K562 (cell line): ENCODE data around the gene GLRX2. TPM values are rescaled to one million over a fixed set of nuclear protein-coding genes. Genes with fewer than 3 reads are reported as not detected.

Source experiments
- ATAC-seq: fragments of 200-7000 bp; cut with Tn5 transposase; 3 replicates; pipeline ENCODE4 v1.9.1; 2020; ENCODE audit warnings: moderate library complexity
- BruUV-seq: library from RNA; stranded (reverse); fragments of 400-500 nt; replicated peaks from 2 replicates; lab custom pipeline; 2021; lab: Mats Ljungman, UMichigan
- CTCF ChIA-PET: fragments of 300-600 bp; formaldehyde crosslinking; extraction: SDS; loops from one replicate; lab custom pipeline; 2021; ENCODE audit warnings: low intra/inter-chr PET ratio; lab: Yijun Ruan, JAX
- POLR2A ChIA-PET: fragments of 300-600, 350-650 bp; sonication (Branson Sonifier 250); formaldehyde crosslinking; extraction: SDS; loops from one replicate; lab custom pipeline; 2021; ENCODE audit warnings: antibody characterized with exemption, inconsistent platforms; lab: Yijun Ruan, JAX
- DNase-seq, 4 experiments: peaks; one replicate each; pipeline versions ENCODE4 v3.0.0 to v3.0.0-alpha.2; 2011 to 2018; ENCODE audit warnings: low spot score in 3 of 4, mixed read lengths in 3 of 4; ENCODE audit errors: extremely low read depth in 1 of 4
- FAIRE-seq: peaks from 2 replicates; lab custom pipeline; 2011; peaks lifted over from hg19 to GRCh38; lab: Jason Lieb, UNC
- H2AFZ ChIP-seq: 2 replicates; pipeline ENCODE4 v1.6.0; 2011; ENCODE audit warnings: low read depth, low read length, control low read depth, inconsistent platforms
- H3K27ac ChIP-seq: fragments of 200-600 bp; 3 replicates; pipeline ENCODE4 v1.8.0; 2011; ENCODE audit warnings: low read depth, mild to moderate bottlenecking, control low read depth, inconsistent platforms, low read length, moderate library complexity, mixed read lengths; ENCODE audit errors: extremely low read depth
- H3K27me3 ChIP-seq, 2 experiments: fragments of 300-600 bp in 1 of 2; 2 replicates in 1 of 2; 3 replicates in 1 of 2; pipeline versions ENCODE4 v1.6.0 to v1.8.0; 2011; ENCODE audit warnings: inconsistent platforms in 2 of 2, low read length in 2 of 2, mild to moderate bottlenecking in 1 of 2, mixed read lengths in 1 of 2, moderate library complexity in 1 of 2; ENCODE audit not compliant: control insufficient read depth in 2 of 2, insufficient read depth in 2 of 2
- H3K36me3 ChIP-seq: fragments of 300-600 bp; 3 replicates; pipeline ENCODE4 v1.8.0; 2011; ENCODE audit warnings: mild to moderate bottlenecking, low read length, inconsistent platforms; ENCODE audit not compliant: control insufficient read depth, insufficient read depth
- H3K4me1 ChIP-seq, 2 experiments: fragments of 200-600 bp in 1 of 2; replicated peaks in 1 of 2; 2 replicates in 1 of 2; 3 replicates in 1 of 2; pipeline versions ENCODE4 v1.5.1 to v1.8.0; 2011; ENCODE audit warnings: inconsistent platforms in 2 of 2, low read length in 2 of 2, mild to moderate bottlenecking in 1 of 2, mixed read lengths in 1 of 2, moderate library complexity in 1 of 2; ENCODE audit not compliant: control insufficient read depth in 2 of 2, insufficient read depth in 2 of 2
- H3K4me2 ChIP-seq: 2 replicates; pipeline ENCODE4 v1.6.1; 2011; ENCODE audit warnings: low read length, control low read depth, inconsistent platforms, mixed read lengths; ENCODE audit not compliant: insufficient read depth
- H3K4me3 ChIP-seq: fragments of 200-600 bp; sonication (generic), shearing (Covaris generic); 2 replicates; pipeline ENCODE4 v1.5.1; 2016; ENCODE audit warnings: control low read depth, inconsistent platforms
- H3K79me2 ChIP-seq: fragments of 200-600 bp; 3 replicates; pipeline ENCODE4 v1.8.0; 2011; ENCODE audit warnings: low read length, inconsistent platforms; ENCODE audit not compliant: control insufficient read depth, insufficient read depth
- H3K9ac ChIP-seq, 2 experiments: 2 replicates each; pipeline versions ENCODE4 v1.6.0 to v1.6.1; 2011; ENCODE audit warnings: low read depth in 2 of 2, low read length in 2 of 2, control low read depth in 1 of 2, inconsistent platforms in 1 of 2, mild to moderate bottlenecking in 1 of 2, mixed read lengths in 1 of 2; ENCODE audit not compliant: insufficient read depth in 1 of 2
- H3K9me1 ChIP-seq: one replicate; pipeline ENCODE4 v1.6.0; 2011; ENCODE audit warnings: inconsistent platforms, mild to moderate bottlenecking, low read length, moderate library complexity; ENCODE audit not compliant: control insufficient read depth, insufficient read depth
- H3K9me3 ChIP-seq: replicated peaks from 2 replicates; pipeline ENCODE4 v1.5.1; 2011; ENCODE audit warnings: low read depth, low read length, inconsistent platforms; ENCODE audit not compliant: control insufficient read depth, insufficient read depth
- H4K20me1 ChIP-seq: replicated peaks from 2 replicates; pipeline ENCODE4 v1.6.1; 2011; ENCODE audit warnings: low read length, inconsistent platforms, mixed read lengths; ENCODE audit not compliant: control insufficient read depth, insufficient read depth
- ATF7 ChIP-seq: fragments of 450-650 bp; IDR thresholded peaks from 2 replicates; pipeline ENCODE4 v1.7.1; 2014; ENCODE audit warnings: mild to moderate bottlenecking, moderate library complexity
- BDP1 ChIP-seq: IDR thresholded peaks from 3 replicates; pipeline ENCODE4 v1.6.1; 2011; ENCODE audit not compliant: insufficient read length, insufficient read depth
- CGGBP1 ChIP-seq: fragments of 250-450 bp; sonication (Bioruptor Pico); IDR thresholded peaks from 2 replicates; pipeline ENCODE4 v1.9.0; 2021; ENCODE audit warnings: mild to moderate bottlenecking
- CHD2 ChIP-seq: IDR thresholded peaks from 2 replicates; pipeline ENCODE4 v1.6.1; 2011; ENCODE audit warnings: low read depth, low read length
- DACH1 ChIP-seq: fragments of 450-650 bp; IDR thresholded peaks from 2 replicates; pipeline ENCODE4 v1.6.1; 2018; ENCODE audit not compliant: partially characterized antibody
- MXD1 ChIP-seq: fragments of 250-450 bp; sonication (Bioruptor Pico); IDR thresholded peaks from 2 replicates; pipeline ENCODE4 v1.8.0; 2021; ENCODE audit warnings: borderline replicate concordance, mild to moderate bottlenecking, moderate library complexity; ENCODE audit not compliant: poor library complexity, severe bottlenecking
- POLR2G ChIP-seq: fragments of 200-400 bp; formaldehyde crosslinking; IDR thresholded peaks from 2 replicates; pipeline ENCODE4 v1.6.1; 2017; ENCODE audit warnings: low read depth, mild to moderate bottlenecking, antibody characterized with exemption, low read length, moderate library complexity
- ZNF12 ChIP-seq: sonication (generic); formaldehyde crosslinking; IDR thresholded peaks from 2 replicates; pipeline ENCODE4 v1.4.0; 2020; ENCODE audit warnings: mild to moderate bottlenecking, missing genetic modification reagents
- ZNF175 ChIP-seq: fragments of 200-800 bp; sonication (Bioruptor generic); IDR thresholded peaks from 2 replicates; pipeline ENCODE4 v1.6.1; 2016; ENCODE audit warnings: low read depth, mild to moderate bottlenecking, missing genetic modification characterization, missing compliant biosample characterization
- ZNF282 ChIP-seq: sonication (generic); formaldehyde crosslinking; IDR thresholded peaks from 2 replicates; pipeline ENCODE4 v1.8.1; 2023; ENCODE audit warnings: missing genetic modification reagents
- ZNF431 ChIP-seq: sonication (generic); formaldehyde crosslinking; IDR thresholded peaks from 2 replicates; pipeline ENCODE4 v1.8.0; 2022; ENCODE audit warnings: mild to moderate bottlenecking, missing genetic modification reagents
- ZNF699 ChIP-seq: fragments of 250-450 bp; sonication (Bioruptor Pico); IDR thresholded peaks from 2 replicates; pipeline ENCODE4 v1.8.0; 2021; ENCODE audit warnings: mild to moderate bottlenecking, moderate library complexity; ENCODE audit not compliant: insufficient replicate concordance
- WGBS: fragments of 100-300 bp; shearing (Covaris generic); methylation state at CpG from one replicate; pipeline ENCODE4 v1.1.6; 2016; ENCODE audit warnings: low coverage, mixed read lengths; ENCODE audit not compliant: insufficient coverage; ENCODE audit errors: missing lambda C conversion rate; 5-methylcytosine and 5-hydroxymethylcytosine counted together
- in situ Hi-C: fragments of 300-500 bp; cut with MboI; formaldehyde crosslinking; loops from 4 replicates; pipeline ENCODE4 v1.15.0; 2018; ENCODE audit warnings: inconsistent platforms, mixed read lengths
- intact Hi-C: fragments of 100-400 bp; cut with micrococcal nuclease; formaldehyde crosslinking; loops from 2 replicates; pipeline ENCODE4 v1.14.2; 2022
- polyA plus RNA-seq, 8 experiments: library from polyadenylated mRNA; depleted of rRNA in 4 of 8; stranded (reverse) in 5 of 8; unstranded in 3 of 8; fragments of >200 nt; fragmentation: Nextera tagmentation in 2 of 8; fragmentation: Illumina TruSeq in 1 of 8; extraction: Ambion mirVana in 2 of 8; extraction: Trizol in 1 of 8; gene quantifications; 2 replicates each; pipeline versions ENCODE4 v1.2.1 to v1.2.3, GENCODE V29; 2011 to 2014; ENCODE audit warnings: inconsistent platforms in 1 of 8, missing spikeins in 1 of 8
- total RNA-seq, 7 experiments: library from RNA; depleted of rRNA in 6 of 7; stranded (reverse); fragments of >200 nt in 6 of 7; fragmentation: Illumina TruSeq in 2 of 7; extraction: Trizol in 2 of 7; gene quantifications; 2 replicates each; pipeline versions ENCODE4 v1.2.1 to v1.2.3, GENCODE V29; 2011 to 2021; ENCODE audit warnings: low replicate concordance in 1 of 7

GLRX2 gene
- total and polyA plus RNA-seq, 9 of the 15 experiments (the other 6 are each of a cell fraction or from before 2014, with no cell fraction given), result 13.3 to 82.6 (median 55.1) TPM

- WGBS, result 75% methylated on average over 1 of the region's 1 CpG
- Histone ChIP-seq H2AFZ (no peak overlapping the region), H3K27me3 (no peaks in the 10 kb centered on the region), H3K9ac (no peak overlapping the region)
- FAIRE-seq, result no peak
- intact Hi-C loops, result no loop called here
- BruUV-seq, result no TSS peak
- no peak for DNase-seq
- TF ChIP-seq ZNF699 (CRISPR knock-in tag), result no peak
- no peak for TF ChIP-seq ZNF12 (CRISPR knock-in tag)
- TF ChIP-seq DACH1, result no peak
- no peak for TF ChIP-seq BDP1
- no peak for TF ChIP-seq POLR2G
- no peak for TF ChIP-seq CHD2
- TF ChIP-seq ATF7, result no peak
- no peak for TF ChIP-seq ZNF431 (CRISPR knock-in tag)
- TF ChIP-seq ZNF282 (CRISPR knock-in tag), result no peak
- TF ChIP-seq CGGBP1, result no peak
- no peak for TF ChIP-seq MXD1 (CRISPR knock-in tag)
- TF ChIP-seq ZNF175, result no peak
- TF ChIP-seq, all 486 proteins: peak for 0
- no peaks in the 10 kb centered on the region for H3K9me3 ChIP-seq
- H3K36me3 ChIP-seq, result peaks cover 75% of the 10 kb centered on the region
- ChIA-PET POLR2A (interaction anchor here (1.0 kb wide), 1 partner anchor 13 kb away, joined by 3 read pairs; no protein-coding TSS in a partner anchor), CTCF (no interaction called here)
- no peak overlapping the region for H3K4me2 ChIP-seq
- no peak overlapping the region for H3K27ac ChIP-seq
- H3K9me1 ChIP-seq, result no peaks in the 10 kb centered on the region
- ATAC-seq, result no peak
- in situ Hi-C loops, result no loop called here
- no peaks in the 10 kb centered on the region for H3K4me1 ChIP-seq
- no peaks in the 10 kb centered on the region for H3K79me2 ChIP-seq
- H4K20me1 ChIP-seq, result no peaks in the 10 kb centered on the region
- no peak overlapping the region for H3K4me3 ChIP-seq
Observed at GRCh38 chr1:193090865-193091264, 14.3 kb downstream of the GLRX2 start.
